Subcutaneous adipose tissue (tissue), 4 donors: Measurements from ENCODE around the gene PSIP1. TPM values are rescaled to one million over a fixed set of nuclear protein-coding genes. Genes with fewer than 3 reads are reported as not detected.

ENCODE experiments used
- total RNA-seq, 4 donors: library from RNA; depleted of rRNA; stranded (reverse); fragments of >200 nt; gene quantifications; one replicate each; pipeline ENCODE4 v1.1.0, GENCODE V29; 2016
- TF ChIP-seq, protein P1 (sequence below): fragments of 450-650 bp; IDR thresholded peaks from one replicate; pipeline ENCODE4 v1.5.1; 2016; ENCODE audit warnings: low read depth, mild to moderate bottlenecking, control low read depth, antibody characterized with exemption, moderate library complexity

The PSIP1 gene
- total RNA-seq, 4 donors from 2014 or later: 26.1 to 32.0 (median 27.1) TPM

DNA sequence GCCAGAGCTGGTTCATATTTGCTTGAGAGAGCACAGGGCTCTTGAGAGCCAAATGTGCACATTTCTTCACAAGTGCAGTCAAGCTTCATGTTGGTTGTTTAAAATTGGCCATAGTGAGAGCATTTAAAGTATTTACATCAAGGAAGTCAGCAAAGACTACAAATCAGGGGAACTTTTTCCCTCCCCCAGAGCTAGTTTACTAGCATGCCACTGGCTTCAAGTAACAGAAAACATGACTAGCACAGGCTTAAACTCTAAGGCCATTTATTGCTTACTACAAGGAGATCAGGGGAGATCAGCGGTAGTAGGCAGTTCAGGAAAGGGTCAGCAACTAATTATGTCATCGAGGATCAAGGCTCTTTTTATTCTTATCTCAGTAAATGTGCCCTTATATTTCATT, 31.1 kb upstream of the PSIP1 start:
- TF ChIP-seq, protein P1, sequence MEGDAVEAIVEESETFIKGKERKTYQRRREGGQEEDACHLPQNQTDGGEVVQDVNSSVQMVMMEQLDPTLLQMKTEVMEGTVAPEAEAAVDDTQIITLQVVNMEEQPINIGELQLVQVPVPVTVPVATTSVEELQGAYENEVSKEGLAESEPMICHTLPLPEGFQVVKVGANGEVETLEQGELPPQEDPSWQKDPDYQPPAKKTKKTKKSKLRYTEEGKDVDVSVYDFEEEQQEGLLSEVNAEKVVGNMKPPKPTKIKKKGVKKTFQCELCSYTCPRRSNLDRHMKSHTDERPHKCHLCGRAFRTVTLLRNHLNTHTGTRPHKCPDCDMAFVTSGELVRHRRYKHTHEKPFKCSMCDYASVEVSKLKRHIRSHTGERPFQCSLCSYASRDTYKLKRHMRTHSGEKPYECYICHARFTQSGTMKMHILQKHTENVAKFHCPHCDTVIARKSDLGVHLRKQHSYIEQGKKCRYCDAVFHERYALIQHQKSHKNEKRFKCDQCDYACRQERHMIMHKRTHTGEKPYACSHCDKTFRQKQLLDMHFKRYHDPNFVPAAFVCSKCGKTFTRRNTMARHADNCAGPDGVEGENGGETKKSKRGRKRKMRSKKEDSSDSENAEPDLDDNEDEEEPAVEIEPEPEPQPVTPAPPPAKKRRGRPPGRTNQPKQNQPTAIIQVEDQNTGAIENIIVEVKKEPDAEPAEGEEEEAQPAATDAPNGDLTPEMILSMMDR: no peak

DNA sequence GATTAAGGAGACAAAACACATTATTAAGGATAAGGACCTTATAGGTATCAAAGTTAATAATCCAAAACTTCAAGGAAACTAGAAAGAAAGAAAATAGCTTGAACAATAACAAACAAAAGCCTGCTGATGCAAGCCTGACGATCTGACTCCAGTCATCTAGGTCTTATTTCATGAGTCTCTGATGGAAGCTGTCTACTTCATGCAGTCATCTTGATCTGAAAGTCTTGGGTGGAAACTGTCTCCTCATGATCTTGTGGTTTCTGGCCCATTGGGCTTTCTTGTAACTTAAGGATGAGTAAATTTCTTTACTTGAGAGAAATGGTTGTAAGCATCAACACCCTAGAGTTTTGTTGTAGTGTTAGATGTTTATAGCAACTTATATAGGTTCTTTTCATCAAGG, 20.6 kb upstream of the PSIP1 start:
- TF ChIP-seq, protein P1: no peak

DNA sequence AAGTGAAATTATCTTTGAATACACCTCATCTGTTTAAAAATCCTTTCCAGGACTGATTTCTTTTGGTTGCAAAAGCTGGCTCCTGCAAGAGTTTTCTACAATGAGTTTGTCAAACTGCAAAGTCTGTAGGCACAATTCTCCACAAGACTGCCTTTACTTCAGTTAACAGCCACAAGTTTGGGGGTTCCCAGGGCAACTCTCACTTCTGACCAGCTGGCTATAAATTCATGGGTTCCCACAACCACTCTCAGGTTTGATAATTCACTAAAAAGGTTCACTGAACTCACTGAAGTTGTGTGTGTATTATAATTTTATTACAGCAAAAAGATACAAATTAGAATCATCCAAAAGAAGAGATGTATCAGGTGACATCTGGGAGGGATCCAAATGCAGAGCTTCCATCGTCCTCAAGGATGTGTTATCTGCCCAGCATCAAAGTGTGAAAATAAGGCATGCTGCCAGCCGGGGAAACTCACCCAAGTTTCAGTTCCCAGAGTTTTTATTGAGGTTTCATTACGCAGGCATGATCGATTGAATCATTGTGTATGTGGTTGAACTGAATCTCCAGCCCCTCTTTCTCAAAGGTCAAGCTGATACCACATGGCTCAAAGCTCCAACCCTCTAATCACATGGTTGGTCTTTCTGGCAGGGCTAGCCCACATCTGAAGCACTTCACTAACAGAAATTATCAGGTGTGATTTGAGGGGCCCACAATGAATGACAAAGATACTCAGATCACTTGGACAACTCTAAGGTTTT, 19.0 kb upstream of the PSIP1 start:
- TF ChIP-seq, protein P1: no peak

DNA sequence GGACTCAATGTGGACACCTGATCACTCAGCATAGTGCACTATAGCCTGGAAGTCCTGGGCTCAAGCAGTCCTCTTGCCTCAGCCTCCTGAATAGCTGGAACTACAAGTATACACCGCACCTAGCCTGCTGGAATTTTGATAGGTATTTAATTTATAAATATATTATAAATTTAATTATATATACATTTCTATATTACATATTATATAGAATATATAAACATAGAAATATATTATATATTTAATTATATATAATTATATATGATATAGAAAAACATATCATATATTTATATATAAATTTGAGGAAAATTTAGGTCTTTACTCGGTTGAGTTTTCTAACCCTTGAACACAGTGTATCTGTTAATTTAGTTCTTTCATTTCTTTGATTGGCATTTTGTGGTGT, 15.2 kb upstream of the PSIP1 start:
- TF ChIP-seq, protein P1: no peak

DNA sequence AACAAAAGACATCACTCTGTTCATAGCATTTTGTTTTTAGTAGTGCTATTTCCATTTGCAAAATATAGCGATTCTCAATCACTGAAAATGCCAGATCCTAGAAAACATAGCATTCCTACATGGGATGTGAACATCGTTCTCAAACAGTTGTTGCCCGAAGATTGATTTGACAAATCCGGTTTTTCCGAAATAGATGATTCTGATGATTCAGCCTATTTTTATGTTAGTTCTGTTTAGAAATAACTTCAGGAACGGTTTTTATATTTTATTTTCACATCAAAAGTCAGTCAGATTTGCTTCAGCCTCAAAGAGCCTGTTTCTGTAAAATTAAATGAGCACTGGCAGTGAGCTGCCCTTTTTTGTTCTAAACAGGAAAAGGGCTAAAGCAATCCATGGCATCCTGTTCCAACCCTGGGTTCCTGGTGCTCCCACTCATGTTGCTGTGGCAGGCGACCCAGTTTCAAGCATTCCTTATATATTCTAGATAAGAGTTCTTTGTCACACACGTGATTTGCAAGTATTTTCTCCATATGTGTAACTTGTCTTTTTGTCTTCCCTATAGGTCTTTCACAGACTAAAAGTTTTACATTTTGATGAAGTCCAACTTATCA, 14.2 kb upstream of the PSIP1 start:
- TF ChIP-seq, protein P1: no peak

DNA sequence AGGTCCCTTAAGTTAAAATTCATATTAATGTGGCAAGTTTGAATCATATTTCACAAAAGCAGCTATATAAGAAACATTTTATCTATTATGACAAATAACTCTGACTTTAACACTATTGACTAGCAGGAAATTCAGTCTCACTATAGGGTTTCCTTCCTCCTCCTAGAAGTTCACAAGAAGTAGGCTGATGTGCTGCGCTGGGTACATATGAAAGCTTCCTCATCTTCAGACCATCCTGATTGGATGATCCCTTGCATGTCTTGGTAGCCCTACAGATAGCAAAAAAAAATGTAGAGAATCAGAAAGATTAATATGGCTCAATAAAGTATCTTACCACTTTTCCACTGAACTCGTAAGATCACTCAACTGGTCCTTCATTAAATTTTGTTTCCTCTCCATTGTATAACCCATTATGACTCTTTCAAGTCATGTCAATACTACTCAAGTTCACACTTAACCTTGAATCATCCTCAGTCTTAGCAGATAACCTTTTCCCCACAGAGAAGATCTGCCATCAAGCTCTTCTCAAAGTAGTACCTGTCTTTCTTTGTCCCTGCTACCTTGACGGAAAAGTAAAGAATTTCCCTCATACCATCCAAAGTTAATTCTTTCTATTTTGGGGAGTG, 11.5 kb upstream of the PSIP1 start:
- TF ChIP-seq, protein P1: no peak

DNA sequence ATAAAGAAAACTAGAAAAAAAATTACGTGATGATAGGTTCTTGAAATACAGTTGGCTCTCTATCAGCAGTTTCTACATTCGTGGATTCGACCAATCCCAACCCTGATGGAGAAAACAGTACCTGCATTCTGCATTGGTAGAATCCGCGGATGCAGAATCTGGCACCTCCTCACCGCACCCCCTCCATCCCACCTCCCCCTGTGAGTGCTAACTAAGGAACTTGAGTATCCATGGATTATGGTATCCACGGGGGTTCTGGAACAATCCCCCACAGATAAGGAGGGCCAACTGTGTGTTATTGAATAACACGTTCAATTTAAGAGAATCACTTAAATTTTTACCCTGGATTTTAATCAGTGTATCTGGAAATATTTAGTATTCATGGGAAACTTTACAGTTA, 10.5 kb upstream of the PSIP1 start:
- TF ChIP-seq, protein P1: no peak
